Measurements from ENCODE around the gene SNCAIP. TPM values are rescaled to one million over a fixed set of nuclear protein-coding genes. Genes with fewer than 3 reads are reported as not detected.

SNCAIP gene
- total and polyA plus RNA-seq, 9 donors, result 5.3 to 13.2 (median 8.9) TPM

DNA sequence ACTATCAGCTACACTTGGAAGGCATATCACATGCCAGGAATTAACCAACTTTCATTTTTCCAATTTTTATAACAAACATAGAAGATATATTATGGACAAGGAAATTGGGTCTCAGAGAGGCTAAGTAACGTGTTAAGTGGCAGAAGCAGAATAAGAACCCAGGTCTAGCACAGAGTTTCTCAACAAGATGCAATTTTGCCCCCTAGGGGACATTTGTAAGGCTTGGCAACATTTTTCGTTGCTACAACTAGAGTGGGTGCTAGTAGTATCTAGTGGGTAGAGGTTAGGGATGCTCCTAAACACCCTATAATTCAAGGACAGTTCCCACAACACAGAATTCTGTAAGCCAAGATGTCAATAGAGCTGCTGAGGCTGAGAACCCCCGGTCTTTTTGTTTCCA is 180.6 kb downstream of the SNCAIP start:
- Histone ChIP-seq H3K27me3 (ENCODE audit: control insufficient read depth, insufficient read depth, low read length) (no peaks in the 10 kb centered on the region), H3K36me3 (ENCODE audit: control insufficient read depth, insufficient read depth, low read length) (no peaks in the 10 kb centered on the region), H3K4me1 (ENCODE audit: control insufficient read depth, insufficient read depth, low read length) (no peaks in the 10 kb centered on the region), H3K9me3 (replicated peaks; ENCODE audit: control insufficient read depth, low read depth, low read length) (no peaks in the 10 kb centered on the region), H3K4me3 (ENCODE audit: low read length) (no peak overlapping the region), H3K27ac (ENCODE audit: low read length) (no peak overlapping the region)
- no CpG with 5 or more reads among the region's 3 CpGs for WGBS (ENCODE audit: insufficient coverage)
- no peak for DNase-seq

DNA sequence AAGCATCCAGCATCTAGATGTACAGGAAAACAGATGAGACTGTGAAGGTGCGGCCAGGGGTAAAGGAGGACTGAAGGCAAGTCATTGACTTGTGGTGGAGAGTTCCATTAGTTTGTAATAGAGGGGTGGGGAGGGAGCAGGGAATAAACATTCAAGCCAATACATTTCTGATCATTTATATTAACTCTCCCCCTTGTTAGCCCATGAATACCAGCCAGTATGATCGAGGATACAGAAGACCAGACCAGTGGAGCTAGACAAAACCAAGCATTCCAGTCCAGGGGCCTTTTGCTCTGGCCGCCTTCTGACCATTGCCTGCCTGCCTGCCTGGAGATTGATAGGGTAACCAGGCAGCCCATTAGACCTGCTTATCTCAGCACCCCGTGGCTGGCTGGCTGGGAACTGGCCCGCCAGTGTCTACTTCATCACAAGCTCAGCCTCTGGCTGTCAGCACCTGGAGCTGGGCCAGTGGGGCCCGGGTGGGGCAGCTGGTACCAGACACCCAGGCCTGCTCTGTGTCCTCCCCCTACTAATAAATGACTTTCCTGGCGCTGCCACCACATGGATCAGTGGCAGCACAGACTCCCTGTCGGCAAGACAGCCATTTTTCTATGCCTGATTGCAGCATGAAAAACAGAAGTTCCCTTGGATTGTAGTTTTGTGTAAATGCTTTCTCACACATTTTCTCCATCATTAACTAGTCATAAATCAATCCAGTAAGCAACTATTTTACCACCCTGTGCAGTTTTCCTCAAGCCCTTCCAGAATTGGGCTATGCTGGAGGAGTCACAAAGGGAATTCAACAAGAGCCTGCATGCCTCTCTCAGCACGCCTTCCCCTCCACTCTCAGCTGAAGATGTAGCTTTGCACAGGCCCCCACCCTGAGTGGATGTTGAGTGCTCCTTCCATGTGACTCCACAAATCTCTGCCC is 181.3 kb downstream of the SNCAIP start:
- H3K36me3 ChIP-seq (ENCODE audit: control insufficient read depth, insufficient read depth, low read length), result no peaks in the 10 kb centered on the region
- no peak overlapping the region for H3K4me3 ChIP-seq (ENCODE audit: low read length)
- no peaks in the 10 kb centered on the region for H3K27me3 ChIP-seq (ENCODE audit: control insufficient read depth, insufficient read depth, low read length)
- H3K9me3 ChIP-seq (replicated peaks; ENCODE audit: control insufficient read depth, low read depth, low read length), result no peaks in the 10 kb centered on the region
- no peak for DNase-seq
- no peak overlapping the region for H3K27ac ChIP-seq (ENCODE audit: low read length)
- peaks cover 2% of the 10 kb centered on the region for H3K4me1 ChIP-seq (ENCODE audit: control insufficient read depth, insufficient read depth, low read length)
- 64% methylated on average over 5 of the region's 9 CpGs for whole genome bisulfite sequencing (ENCODE audit: insufficient coverage)

DNA sequence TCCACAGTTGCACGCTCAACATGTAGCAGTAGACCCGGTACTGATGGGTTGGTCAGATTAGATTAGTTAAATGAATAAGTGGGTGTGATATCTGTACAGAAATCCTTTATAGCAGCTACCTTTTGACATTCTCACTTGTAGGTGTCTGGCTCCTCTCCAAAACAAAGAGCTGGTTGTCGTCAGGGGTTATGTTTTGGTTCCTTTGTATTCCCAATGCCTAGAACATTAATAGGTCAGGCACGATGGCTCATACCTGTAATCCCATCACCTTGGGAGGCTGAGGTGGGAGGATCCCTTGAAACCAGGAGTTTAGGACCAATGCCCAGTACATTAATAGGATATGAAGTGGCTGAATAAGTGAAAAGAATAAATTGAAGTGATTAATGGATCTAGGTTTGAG is 182.1 kb downstream of the SNCAIP start:
- 100% methylated on average over 1 of the region's 4 CpGs for WGBS (ENCODE audit: insufficient coverage)
- no peak for DNase-seq
- H3K4me3 ChIP-seq (ENCODE audit: low read length), result no peak overlapping the region
- H3K36me3 ChIP-seq (ENCODE audit: control insufficient read depth, insufficient read depth, low read length), result no peaks in the 10 kb centered on the region
- no peaks in the 10 kb centered on the region for H3K27me3 ChIP-seq (ENCODE audit: control insufficient read depth, insufficient read depth, low read length)
- peaks cover 5% of the 10 kb centered on the region for H3K4me1 ChIP-seq (ENCODE audit: control insufficient read depth, insufficient read depth, low read length)
- H3K27ac ChIP-seq (ENCODE audit: low read length), result no peak overlapping the region
- no peaks in the 10 kb centered on the region for H3K9me3 ChIP-seq (replicated peaks; ENCODE audit: control insufficient read depth, low read depth, low read length)

DNA sequence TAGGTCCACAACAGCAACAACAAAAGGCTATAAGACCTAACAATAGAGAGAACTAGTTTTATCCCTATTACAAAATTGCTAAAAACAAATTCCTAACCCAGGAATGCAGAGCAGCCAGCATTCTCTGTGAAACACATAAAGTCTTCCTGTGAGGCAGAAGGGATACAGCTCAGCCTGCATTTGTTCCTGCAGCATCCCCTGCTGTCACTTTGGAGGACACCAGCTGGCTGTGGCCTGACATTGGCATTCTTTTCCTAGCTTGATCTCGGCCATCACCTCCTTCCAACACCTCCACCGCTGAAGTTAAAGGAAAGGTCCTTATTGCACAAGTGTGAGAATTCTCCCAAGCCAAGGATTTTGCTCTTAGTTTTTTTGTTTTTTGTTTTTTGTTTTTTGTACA is 186.1 kb downstream of the SNCAIP start:
- peak; percentile 72 for DNase-seq
- Histone ChIP-seq H3K27ac (ENCODE audit: low read length) (no peak overlapping the region), H3K36me3 (ENCODE audit: control insufficient read depth, insufficient read depth, low read length) (no peaks in the 10 kb centered on the region), H3K9me3 (replicated peaks; ENCODE audit: control insufficient read depth, low read depth, low read length) (no peaks in the 10 kb centered on the region), H3K4me3 (ENCODE audit: low read length) (no peak overlapping the region), H3K4me1 (ENCODE audit: control insufficient read depth, insufficient read depth, low read length) (peaks cover 12% of the 10 kb centered on the region), H3K27me3 (ENCODE audit: control insufficient read depth, insufficient read depth, low read length) (no peaks in the 10 kb centered on the region)
- 20% methylated on average over 1 of the region's 2 CpGs for WGBS (ENCODE audit: insufficient coverage)

GRCh38 chr5:122499585-122499984 is 187.5 kb downstream of the SNCAIP start:
- peak; percentile 92 for DNase-seq
- Histone ChIP-seq H3K4me1 (ENCODE audit: control insufficient read depth, insufficient read depth, low read length) (peaks cover 12% of the 10 kb centered on the region), H3K27ac (ENCODE audit: low read length) (no peak overlapping the region), H3K36me3 (ENCODE audit: control insufficient read depth, insufficient read depth, low read length) (no peaks in the 10 kb centered on the region), H3K9me3 (replicated peaks; ENCODE audit: control insufficient read depth, low read depth, low read length) (no peaks in the 10 kb centered on the region), H3K4me3 (ENCODE audit: low read length) (no peak overlapping the region), H3K27me3 (ENCODE audit: control insufficient read depth, insufficient read depth, low read length) (no peaks in the 10 kb centered on the region)

DNA sequence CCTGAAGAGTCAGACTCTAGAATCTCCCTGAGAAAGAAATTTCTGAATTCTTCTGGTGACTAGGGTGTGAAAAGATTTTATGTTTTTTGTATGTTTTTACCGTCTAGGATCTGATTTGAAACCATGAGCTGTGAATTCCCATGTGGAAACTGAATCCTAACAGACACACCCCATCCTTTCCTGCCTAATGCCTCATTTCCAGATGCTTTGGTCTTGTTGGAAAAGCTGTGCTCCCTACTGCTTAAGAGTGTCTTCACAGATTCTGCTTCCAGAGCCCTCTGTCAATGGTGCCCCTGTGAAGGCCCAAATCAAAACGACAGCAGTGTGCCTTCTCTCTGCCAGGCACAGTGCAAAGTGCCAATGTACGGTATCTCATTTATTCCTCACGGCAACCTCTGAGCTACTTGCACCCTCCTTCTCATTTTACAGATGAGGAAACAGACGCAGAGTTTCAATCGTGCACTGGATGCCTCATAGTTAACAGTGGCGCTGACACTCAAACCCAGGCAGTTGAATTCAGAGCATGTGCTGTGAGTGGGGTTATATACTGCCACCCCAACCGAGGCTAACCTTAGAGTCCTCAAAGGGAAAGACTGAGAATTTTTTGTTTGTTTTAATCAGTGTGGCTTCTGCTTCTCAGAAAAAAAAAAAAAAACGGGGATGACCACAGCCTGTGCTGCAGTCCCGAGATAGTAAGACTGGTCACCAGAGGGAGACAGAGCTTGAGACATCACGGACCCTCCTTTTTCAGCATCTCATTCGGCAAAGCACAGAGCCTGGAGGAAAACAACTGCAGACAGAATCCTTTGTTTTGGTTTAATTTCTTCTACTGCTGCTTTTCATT is 188.4 kb downstream of the SNCAIP start:
- 19% methylated on average over 6 of the region's 12 CpGs for WGBS (ENCODE audit: insufficient coverage)
- H3K36me3 ChIP-seq (ENCODE audit: control insufficient read depth, insufficient read depth, low read length), result no peaks in the 10 kb centered on the region
- H3K4me1 ChIP-seq (ENCODE audit: control insufficient read depth, insufficient read depth, low read length), result peaks cover 12% of the 10 kb centered on the region
- H3K27ac ChIP-seq (ENCODE audit: low read length), result peak overlapping the region; percentile 75
- peak; percentile 90 for DNase-seq
- no peaks in the 10 kb centered on the region for H3K27me3 ChIP-seq (ENCODE audit: control insufficient read depth, insufficient read depth, low read length)
- H3K4me3 ChIP-seq (ENCODE audit: low read length), result no peak overlapping the region
- H3K9me3 ChIP-seq (replicated peaks; ENCODE audit: control insufficient read depth, low read depth, low read length), result no peaks in the 10 kb centered on the region

GRCh38 chr5:122501089-122501435 is 189.0 kb downstream of the SNCAIP start:
- no peaks in the 10 kb centered on the region for H3K9me3 ChIP-seq (replicated peaks; ENCODE audit: control insufficient read depth, low read depth, low read length)
- no peaks in the 10 kb centered on the region for H3K36me3 ChIP-seq (ENCODE audit: control insufficient read depth, insufficient read depth, low read length)
- WGBS (ENCODE audit: insufficient coverage), result no CpG with 5 or more reads among the region's 2 CpGs
- peaks cover 12% of the 10 kb centered on the region for H3K4me1 ChIP-seq (ENCODE audit: control insufficient read depth, insufficient read depth, low read length)
- H3K27ac ChIP-seq (ENCODE audit: low read length), result peak overlapping the region; percentile 75
- no peak overlapping the region for H3K4me3 ChIP-seq (ENCODE audit: low read length)
- H3K27me3 ChIP-seq (ENCODE audit: control insufficient read depth, insufficient read depth, low read length), result no peaks in the 10 kb centered on the region
- DNase-seq, result peak; percentile 89

DNA sequence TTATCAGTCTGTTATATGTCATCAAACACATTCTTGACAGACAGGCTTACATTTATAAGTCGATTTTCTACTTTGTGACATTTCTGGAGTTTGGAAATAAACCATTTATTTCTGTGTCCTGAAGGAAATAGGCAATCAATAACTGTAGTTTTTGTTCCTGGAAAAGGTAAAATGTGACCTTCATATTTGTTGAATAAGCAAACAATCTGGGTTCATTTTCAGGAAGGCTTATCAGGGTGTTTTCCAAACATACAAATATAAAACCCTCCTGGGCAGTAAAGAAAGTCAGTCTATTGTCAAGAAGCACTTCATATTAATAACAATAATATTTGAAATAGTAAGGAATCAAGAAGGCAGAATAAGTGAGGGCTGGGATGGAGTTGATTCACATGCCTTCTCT is 195.0 kb downstream of the SNCAIP start:
- Histone ChIP-seq H3K36me3 (ENCODE audit: control insufficient read depth, insufficient read depth, low read length) (no peaks in the 10 kb centered on the region), H3K27me3 (ENCODE audit: control insufficient read depth, insufficient read depth, low read length) (no peaks in the 10 kb centered on the region), H3K4me3 (ENCODE audit: low read length) (no peak overlapping the region), H3K4me1 (ENCODE audit: control insufficient read depth, insufficient read depth, low read length) (no peaks in the 10 kb centered on the region), H3K27ac (ENCODE audit: low read length) (no peak overlapping the region), H3K9me3 (replicated peaks; ENCODE audit: control insufficient read depth, low read depth, low read length) (no peaks in the 10 kb centered on the region)
- no CpG with 5 or more reads among the region's 1 CpG for WGBS (ENCODE audit: insufficient coverage)
- no peak for DNase-seq

GRCh38 chr5:122507581-122507980 is 195.5 kb downstream of the SNCAIP start:
- no peaks in the 10 kb centered on the region for H3K27me3 ChIP-seq (ENCODE audit: control insufficient read depth, insufficient read depth, low read length)
- no peaks in the 10 kb centered on the region for H3K4me1 ChIP-seq (ENCODE audit: control insufficient read depth, insufficient read depth, low read length)
- no peak overlapping the region for H3K27ac ChIP-seq (ENCODE audit: low read length)
- WGBS (ENCODE audit: insufficient coverage), result 85% methylated on average over 5 of the region's 5 CpGs
- H3K9me3 ChIP-seq (replicated peaks; ENCODE audit: control insufficient read depth, low read depth, low read length), result no peaks in the 10 kb centered on the region
- no peak for DNase-seq
- no peaks in the 10 kb centered on the region for H3K36me3 ChIP-seq (ENCODE audit: control insufficient read depth, insufficient read depth, low read length)
- no peak overlapping the region for H3K4me3 ChIP-seq (ENCODE audit: low read length)

DNA sequence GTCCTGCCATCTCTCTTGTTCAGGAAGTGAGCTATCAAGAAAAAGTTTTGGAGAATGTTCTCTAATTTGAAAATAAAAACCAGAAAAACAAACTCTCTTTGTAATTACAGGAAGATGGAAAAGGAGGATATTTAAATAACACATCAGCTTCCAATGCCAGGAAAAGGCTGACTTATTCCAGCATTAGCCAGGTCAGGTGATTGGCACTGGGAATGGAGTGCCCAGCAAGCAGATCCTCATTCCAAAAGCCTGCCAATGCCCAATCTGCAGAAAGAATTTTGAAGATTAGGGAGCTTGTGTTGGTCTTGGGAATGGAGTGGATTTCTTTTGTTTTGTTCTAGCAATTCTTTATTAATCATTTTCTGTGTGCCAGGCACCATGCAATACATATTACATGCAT is 196.6 kb downstream of the SNCAIP start:
- Histone ChIP-seq H3K4me1 (ENCODE audit: control insufficient read depth, insufficient read depth, low read length) (no peaks in the 10 kb centered on the region), H3K4me3 (ENCODE audit: low read length) (no peak overlapping the region), H3K27ac (ENCODE audit: low read length) (no peak overlapping the region), H3K9me3 (replicated peaks; ENCODE audit: control insufficient read depth, low read depth, low read length) (no peaks in the 10 kb centered on the region), H3K36me3 (ENCODE audit: control insufficient read depth, insufficient read depth, low read length) (no peaks in the 10 kb centered on the region), H3K27me3 (ENCODE audit: control insufficient read depth, insufficient read depth, low read length) (no peaks in the 10 kb centered on the region)
- no peak for DNase-seq

Measured in muscle of leg (tissue), 11 donors.